Esophagus squamous epithelium (tissue), 4 donors: Measurements from ENCODE around the gene UGT1A8.

ENCODE experiments used
- CTCF ChIP-seq, 6 experiments: fragments of 450-650 bp in 4 of 6; fragments of 200-600 bp in 2 of 6; sonication (generic) in 2 of 6; IDR thresholded peaks; one replicate each; pipeline ENCODE4 v1.5.1; 2016 to 2019; ENCODE audit warnings: antibody characterized with exemption in 6 of 6, mild to moderate bottlenecking in 4 of 6, moderate library complexity in 4 of 6
- POLR2A ChIP-seq, 4 donors: fragments of 450-650 bp; IDR thresholded peaks; one replicate each; pipeline ENCODE4 v1.6.1; 2017; ENCODE audit warnings: antibody characterized with exemption in 4 of 4, mild to moderate bottlenecking in 4 of 4, moderate library complexity in 3 of 4

DNA sequence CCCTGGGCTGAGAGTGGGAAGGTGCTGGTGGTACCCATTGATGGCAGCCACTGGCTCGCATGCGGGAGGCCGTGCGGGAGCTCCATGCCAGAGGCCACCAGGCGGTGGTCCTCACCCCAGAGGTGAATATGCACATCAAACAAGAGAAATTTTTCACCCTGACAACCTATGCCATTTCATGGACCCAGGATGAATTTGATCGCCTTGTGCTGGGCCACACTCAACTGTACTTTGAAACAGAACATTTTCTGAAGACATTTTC lies 129.8 kb downstream of the UGT1A8 start:
- no peak for TF ChIP-seq CTCF (IDR thresholded peaks at IDR 0.05)
- TF ChIP-seq POLR2A (IDR thresholded peaks at IDR 0.05) = no peak
